NCI-H1048 (cell line): ENCODE results near the gene DMBT1.

Source experiments
- DNase-seq: peaks from one replicate; lab custom pipeline; 2025; lab: John Stamatoyannopoulos, UW

Gene DMBT1

DNA sequence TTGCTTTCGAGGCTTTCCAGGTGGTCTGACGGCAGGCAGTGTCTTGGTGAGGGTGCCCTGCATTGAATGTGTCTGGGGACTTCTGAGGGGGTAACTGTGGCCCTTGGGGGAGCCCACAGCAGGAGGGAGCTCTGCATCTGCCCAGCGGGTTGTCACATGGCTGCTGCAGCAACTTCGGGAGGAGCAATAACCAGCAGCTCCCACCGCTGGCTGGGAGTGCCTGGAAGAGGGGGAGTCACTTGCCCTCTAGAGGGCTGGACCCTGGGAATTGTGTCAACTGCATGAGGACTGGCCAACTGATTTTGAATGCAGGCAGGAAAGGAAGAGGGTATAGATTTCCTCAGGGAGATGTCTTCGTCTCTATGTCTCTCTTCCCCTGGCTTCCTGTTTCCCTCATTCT lies 112.7 kb downstream of the DMBT1 start:
- DNase-seq, result no peak

DNA sequence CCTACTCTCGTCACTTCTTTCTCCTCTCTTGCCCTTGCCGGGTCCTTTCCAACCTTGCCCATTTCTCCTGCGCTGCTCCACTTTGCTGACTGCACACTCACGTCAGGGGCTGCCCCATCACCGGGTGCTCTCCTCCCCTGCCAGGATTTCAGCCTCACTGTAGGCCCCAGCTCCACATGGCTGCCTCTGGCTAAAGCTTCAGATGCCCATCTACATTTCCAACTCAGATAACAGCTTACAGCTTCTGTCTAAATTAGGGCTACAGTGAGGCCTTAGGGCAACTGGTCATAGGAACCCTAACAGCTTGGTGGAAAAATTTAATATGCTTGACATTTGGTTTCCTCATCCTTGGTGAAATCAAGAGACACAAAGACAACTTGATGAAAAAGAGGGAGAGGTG lies 113.2 kb downstream of the DMBT1 start:
- no peak for DNase-seq

DNA sequence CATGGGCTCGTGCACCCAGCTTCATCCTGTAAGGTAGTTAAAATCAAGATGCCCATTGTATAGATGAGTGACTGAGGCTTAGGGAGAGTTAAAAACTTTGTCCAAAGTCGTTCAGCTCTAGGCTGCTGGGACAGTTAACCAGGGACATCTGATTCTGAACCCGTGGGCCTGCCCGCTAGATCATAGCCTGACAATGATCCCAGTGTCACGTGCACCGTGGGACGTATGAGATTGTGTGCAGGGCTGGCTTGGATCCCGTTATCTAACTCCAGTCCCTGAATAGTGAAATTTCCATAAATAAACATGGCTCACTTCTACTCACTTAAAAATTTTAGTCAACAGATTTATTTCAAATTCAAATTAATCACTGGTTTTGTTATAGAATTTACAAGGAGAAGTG lies 114.2 kb downstream of the DMBT1 start:
- no peak for DNase-seq

DNA sequence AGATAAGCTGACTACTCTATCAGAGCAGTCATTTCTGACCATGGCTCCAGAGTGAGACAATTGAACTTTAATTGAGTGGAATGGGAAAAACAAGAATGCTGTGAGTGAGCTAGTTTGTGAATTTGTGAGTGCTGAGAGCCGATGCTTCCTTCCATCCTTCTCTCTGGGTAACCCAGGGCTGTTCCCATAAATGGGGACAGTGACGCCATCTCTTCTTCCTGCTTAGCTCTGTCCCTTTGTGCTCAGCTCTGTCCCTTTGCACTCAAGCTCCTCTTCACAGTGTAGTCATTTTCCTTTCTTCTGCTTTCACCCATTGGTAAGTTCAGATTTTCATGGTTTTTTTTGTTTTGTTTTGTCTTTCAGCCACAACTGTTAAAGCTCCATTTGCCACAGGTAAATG lies 114.7 kb downstream of the DMBT1 start:
- no peak for DNase-seq

DNA sequence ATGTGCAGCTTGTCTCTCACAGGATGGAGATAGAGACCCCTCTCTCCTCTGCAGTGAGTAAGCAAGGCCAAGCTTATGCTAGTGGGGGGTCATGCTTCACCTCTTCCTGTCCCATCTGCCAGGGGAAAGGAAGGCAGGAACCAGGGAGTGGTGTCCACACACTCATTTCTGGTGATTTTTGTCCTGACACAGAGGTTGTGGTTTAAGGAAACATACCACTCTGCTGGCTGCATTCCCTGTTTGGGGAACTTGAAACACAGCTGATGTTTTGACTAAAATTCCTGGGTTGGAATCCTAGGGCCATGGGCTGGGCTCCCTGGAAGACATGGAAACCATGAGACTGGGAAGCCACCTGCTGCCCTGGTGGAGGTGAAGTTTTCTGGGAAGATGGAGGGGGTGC lies 117.7 kb downstream of the DMBT1 start:
- DNase-seq, result no peak

DNA sequence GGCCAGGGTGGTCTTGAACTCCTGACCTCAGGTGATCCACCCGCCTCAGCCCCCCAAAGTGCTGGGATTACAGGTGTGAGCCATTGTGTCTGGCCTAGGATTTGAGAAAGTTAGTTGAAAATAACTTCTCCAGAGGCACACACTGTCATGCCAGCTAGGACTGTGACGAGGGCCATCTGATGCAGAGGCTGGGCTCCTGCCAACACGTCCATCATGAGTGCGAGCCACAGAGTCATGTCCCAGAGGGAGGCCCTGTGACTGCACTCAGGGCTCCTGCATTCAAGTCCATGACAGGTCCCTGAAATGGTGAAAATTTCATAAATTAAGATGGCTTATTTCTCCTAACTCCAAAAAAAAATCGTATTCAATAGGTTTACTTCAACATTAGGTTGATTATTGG lies 122.0 kb downstream of the DMBT1 start:
- no peak for DNase-seq

DNA sequence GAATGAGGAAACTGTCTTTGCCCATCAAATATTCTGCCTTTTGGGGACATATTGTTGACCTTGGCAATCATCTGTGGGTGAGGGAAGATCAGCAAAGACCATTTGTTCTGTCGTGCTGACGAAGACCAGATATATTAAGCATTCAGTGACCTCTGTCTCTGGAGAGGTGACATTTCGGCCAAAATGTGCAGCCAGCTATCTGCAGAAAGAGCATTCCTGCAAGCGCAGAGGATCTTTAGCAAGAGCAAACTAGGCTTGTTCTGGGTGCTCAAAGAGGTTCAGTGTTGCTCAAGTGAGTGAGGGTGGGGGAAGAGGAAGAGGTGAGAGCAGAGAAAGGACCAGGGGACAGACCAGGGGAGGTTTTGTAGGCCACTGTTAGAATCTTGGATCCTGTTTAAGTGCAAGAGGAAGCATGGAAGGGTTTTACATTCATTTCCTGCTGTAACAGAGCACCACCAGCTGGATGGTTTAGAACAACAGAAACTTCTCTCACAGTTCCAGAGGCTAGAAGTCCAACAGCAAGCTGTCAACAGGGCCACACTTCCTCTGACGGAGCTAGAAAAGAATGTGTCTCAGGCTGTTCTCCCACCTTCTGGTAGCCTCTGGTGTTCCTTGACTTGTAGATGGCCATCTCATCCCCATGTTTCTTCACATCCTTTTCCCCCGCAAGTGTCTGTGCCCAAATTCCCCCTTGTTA lies 127.9 kb downstream of the DMBT1 start:
- no peak for DNase-seq

DNA sequence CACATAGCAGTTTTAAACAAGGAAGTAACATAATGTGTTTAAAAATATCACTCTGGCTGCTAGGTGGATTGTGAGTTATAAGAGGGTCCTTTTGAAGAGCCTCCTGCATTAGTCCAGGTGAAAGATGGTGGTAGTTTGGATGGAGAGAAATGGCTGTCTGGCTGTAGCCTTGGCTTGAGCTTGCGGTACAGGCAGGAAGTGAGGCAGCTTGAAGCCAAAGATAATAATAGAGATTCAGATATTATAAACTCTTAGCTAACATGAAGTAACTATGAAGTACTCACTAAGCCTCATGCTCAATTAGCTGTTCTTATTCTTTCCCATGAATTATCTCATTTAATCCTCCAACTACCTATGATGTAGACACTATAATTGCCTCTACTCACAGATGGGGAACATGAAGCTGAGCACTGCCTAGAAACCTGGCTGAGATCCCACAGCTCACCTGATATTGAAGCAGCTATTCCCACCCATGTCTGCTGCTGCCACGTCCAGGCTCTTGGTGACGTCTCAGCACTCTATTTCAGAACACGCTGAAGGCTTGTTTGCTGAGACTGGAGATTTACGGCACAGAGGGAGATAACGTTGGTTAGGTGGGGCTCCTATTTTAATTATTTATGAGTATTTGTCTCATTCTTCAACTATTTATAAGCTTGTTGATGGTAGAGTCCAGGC lies 128.7 kb downstream of the DMBT1 start:
- DNase-seq, result no peak

DNA sequence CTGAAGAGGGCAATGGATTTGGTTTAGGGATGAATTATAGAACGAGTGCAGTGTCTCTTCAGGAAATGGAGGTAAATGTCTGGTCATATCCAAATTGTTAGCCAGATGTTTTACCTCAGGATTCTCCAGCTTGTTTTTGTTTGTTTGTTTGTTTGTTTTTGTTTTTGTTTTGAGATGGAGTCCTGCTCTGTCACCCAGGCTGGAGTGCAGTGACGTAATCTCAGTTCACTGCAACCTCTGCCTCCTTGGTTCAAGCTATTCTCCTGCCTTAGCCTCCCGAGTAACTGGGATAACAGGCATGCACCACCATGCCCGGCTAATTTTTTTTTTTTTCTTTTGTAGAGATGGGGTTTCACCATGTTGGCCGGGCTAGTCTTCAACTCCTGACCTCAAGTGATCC lies 132.2 kb downstream of the DMBT1 start:
- DNase-seq, result no peak
